GM23338 (cell line): ENCODE results near the gene OR5K1.

Experiments
- CREB1 ChIP-seq: fragments of 250-450 bp; sonication (Bioruptor Pico); IDR thresholded peaks from 2 replicates; pipeline ENCODE4 v1.5.0; 2020; ENCODE audit warnings: low read depth, mild to moderate bottlenecking, moderate library complexity
- CTCF ChIP-seq, 2 experiments: fragments of 200-600 bp in 1 of 2; sonication (generic) in 1 of 2; conservative IDR thresholded peaks; 2 replicates each; pipeline versions ENCODE4 v1.5.1 to v1.6.1; 2016 to 2017; ENCODE audit warnings: antibody characterized with exemption in 2 of 2, low read depth in 2 of 2, mild to moderate bottlenecking in 2 of 2, moderate library complexity in 1 of 2
- EZH2 ChIP-seq: fragments of 200-600 bp; sonication (generic); IDR thresholded peaks from one replicate; pipeline ENCODE4 v1.8.0; 2017; ENCODE audit warnings: antibody characterized with exemption, mild to moderate bottlenecking, low read depth; ENCODE audit not compliant: unreplicated experiment
- EZH2phosphoT487 ChIP-seq: fragments of 200-600 bp; sonication (generic); IDR thresholded peaks from one replicate; pipeline ENCODE4 v1.8.1; 2018; ENCODE audit warnings: antibody characterized with exemption; ENCODE audit not compliant: unreplicated experiment
- JUNB ChIP-seq: IDR thresholded peaks from one replicate; pipeline ENCODE4 v1.6.1; 2016; ENCODE audit warnings: antibody characterized with exemption; ENCODE audit not compliant: unreplicated experiment
- POLR2AphosphoS5 ChIP-seq: IDR thresholded peaks from 2 replicates; pipeline ENCODE4 v1.6.1; 2016; ENCODE audit warnings: antibody characterized with exemption, low read depth
- TF ChIP-seq, protein P1 (sequence below): IDR thresholded peaks from one replicate; pipeline ENCODE4 v1.6.1; 2018; ENCODE audit warnings: antibody characterized with exemption; ENCODE audit not compliant: unreplicated experiment

- TF ChIP-seq CTCF (conservative IDR thresholded peaks at IDR 0.05; ENCODE audit: low read depth in 2 of 2), result no peak
- no peak for TF ChIP-seq JUNB
- TF ChIP-seq, protein P1, sequence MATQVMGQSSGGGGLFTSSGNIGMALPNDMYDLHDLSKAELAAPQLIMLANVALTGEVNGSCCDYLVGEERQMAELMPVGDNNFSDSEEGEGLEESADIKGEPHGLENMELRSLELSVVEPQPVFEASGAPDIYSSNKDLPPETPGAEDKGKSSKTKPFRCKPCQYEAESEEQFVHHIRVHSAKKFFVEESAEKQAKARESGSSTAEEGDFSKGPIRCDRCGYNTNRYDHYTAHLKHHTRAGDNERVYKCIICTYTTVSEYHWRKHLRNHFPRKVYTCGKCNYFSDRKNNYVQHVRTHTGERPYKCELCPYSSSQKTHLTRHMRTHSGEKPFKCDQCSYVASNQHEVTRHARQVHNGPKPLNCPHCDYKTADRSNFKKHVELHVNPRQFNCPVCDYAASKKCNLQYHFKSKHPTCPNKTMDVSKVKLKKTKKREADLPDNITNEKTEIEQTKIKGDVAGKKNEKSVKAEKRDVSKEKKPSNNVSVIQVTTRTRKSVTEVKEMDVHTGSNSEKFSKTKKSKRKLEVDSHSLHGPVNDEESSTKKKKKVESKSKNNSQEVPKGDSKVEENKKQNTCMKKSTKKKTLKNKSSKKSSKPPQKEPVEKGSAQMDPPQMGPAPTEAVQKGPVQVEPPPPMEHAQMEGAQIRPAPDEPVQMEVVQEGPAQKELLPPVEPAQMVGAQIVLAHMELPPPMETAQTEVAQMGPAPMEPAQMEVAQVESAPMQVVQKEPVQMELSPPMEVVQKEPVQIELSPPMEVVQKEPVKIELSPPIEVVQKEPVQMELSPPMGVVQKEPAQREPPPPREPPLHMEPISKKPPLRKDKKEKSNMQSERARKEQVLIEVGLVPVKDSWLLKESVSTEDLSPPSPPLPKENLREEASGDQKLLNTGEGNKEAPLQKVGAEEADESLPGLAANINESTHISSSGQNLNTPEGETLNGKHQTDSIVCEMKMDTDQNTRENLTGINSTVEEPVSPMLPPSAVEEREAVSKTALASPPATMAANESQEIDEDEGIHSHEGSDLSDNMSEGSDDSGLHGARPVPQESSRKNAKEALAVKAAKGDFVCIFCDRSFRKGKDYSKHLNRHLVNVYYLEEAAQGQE, result no peak
- no peak for TF ChIP-seq CREB1
- TF ChIP-seq EZH2phosphoT487, result no peak
- no peak for TF ChIP-seq EZH2
- TF ChIP-seq POLR2AphosphoS5, result no peak
These were observed 22.7 kb upstream of the OR5K1 start for GRCh38 chr3:98440283-98440682.
